Epithelial cell of prostate (primary cell): ENCODE measurements around the gene AP1G1.

Experiments used
- DNase-seq: peaks from one replicate; pipeline ENCODE4 v3.0.0-alpha.2; 2011; ENCODE audit warnings: low read depth, low spot score
- H3K27ac ChIP-seq: fragments of 450-650 bp; 2 replicates; pipeline ENCODE4 v1.5.1; 2017; ENCODE audit warnings: mild to moderate bottlenecking

Gene AP1G1

DNA sequence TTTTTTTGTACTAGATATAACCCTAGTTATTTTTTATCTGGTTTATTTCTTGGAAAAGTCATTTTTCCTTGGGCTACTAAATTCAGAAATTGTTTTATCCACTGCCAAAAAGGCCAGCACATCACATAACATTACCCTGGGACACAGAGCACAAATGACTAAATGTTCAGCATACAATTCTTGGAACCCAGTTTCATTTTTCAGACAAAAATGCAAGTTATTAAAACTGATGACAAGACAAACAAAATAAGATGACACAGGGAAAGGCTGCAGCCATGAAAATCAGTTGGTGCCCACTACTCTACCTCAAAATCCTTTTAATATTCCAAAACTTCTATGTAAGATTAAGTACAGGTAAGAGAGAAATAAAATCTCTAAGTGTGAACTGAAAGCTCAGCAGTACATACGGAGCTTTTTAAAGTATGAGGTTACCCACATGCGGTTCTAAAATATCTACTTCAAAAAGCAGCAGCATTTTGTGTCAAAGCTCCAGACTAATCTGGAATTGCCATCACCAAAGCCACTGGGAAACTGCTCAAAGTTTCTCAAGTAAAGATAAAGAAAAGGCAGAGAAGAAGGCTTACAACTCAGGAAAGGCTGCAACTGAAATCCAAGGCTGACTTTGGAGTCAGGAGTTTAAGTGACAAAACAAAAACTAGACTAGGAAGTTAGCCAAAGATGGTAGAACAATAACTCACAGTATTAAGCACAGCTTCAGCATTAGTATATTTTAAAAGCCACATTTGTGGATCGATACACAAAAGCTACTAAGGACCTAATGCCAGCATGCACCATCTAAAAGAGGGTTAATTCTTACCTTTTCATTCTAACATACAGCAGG, 41.4 kb downstream of the AP1G1 start:
- no peak overlapping the region for H3K27ac ChIP-seq
- no peak for DNase-seq

DNA sequence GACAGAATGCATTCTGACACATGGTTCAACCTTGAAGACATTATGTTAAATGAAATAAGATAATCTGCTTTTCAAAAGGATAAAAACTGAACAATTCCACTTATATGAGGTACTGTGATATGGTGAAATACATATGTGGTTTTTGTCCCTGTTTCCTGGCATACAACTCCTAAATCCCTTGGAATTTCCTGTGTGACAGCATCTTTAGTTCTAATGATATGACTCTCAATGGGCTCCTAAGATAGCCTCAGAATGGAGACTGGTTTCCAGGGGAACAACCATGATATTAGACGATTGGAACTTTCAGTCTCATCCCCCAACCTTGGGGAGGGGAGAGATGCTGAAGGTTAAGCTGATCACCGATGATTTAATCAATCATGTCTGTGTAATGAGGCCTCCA, 46.4 kb downstream of the AP1G1 start:
- no peak overlapping the region for H3K27ac ChIP-seq
- DNase-seq, result no peak

DNA sequence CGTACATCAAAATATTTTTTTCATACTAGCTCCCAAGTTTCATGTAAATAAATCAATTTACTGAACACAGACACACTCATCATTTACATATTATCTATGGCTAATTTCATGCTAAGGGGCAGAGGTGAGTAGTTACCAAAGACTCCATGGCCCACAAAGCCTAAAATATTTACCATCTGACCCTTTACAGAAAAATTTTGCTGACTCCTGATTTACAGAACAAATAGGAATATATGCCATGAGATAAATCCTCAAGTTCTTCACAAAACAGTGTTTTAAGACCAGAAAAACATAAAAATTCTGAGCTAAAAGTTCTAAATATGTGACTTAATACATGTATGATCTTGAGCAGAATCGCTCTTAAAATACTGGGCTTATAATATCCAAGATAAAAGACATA, 47.5 kb downstream of the AP1G1 start:
- no peak overlapping the region for H3K27ac ChIP-seq
- DNase-seq, result no peak

DNA sequence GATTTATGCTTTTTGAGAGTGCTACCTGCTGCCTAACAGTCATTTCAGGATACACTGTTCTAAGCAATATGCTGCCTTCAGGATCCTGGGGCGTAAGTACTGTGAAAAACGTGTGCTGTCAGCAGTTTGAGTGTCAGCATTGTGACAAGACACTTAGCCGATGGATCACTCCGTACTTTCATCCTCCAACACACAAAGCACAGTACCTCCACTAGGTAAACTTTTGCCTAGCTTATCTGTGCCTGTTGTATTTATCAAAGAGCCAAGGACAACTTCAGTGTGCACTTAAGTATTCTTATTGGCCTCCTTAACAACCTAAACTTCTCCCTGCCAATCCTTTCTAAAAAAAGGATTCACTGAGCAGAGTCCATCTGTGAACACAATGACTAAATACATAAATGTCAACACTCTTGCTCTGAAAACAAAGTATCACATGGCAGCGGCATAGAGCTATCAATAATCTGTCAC, 50.3 kb downstream of the AP1G1 start:
- no peak for DNase-seq
- H3K27ac ChIP-seq, result no peak overlapping the region

DNA sequence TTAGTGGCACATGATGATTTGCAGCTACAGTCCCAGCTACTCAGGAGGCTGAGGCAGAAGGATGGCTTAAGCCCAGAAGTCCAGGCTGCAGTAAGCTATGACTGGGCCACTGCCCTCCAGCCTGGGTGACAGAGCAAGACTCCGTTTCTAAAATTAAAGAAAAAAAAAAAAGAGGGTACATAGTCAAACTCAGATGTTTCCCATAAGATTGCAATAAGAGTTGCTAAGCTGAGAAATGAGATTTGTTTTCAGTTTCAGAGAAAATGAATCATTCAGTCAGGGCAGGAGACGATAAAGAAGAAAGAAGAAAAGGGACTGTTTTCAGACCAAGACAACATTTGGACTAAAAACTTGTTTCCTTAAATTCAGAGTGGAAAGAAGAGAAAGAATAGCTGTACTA, 54.0 kb downstream of the AP1G1 start:
- no peak for DNase-seq
- no peak overlapping the region for H3K27ac ChIP-seq

DNA sequence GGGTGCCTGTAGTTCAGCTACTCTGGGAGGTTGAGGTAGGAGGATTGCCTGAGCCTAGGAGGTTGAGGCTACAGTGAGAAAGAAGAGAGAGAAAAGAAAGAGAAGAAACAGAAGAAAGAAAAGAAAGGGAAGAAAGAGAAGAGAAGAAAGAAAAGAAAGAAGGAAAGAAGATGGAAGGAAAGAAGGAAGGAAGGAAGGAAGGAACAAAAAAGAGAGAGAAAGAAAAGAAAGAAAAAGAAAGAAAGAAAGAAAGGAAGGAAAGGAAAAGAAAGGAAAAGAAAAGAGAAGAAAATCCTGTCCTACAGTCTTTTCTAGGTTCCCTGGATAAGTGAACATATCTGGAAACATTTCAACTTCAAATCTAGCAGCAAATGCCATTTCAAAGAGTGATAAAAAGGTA, 54.5 kb downstream of the AP1G1 start:
- H3K27ac ChIP-seq, result no peak overlapping the region
- DNase-seq, result no peak

DNA sequence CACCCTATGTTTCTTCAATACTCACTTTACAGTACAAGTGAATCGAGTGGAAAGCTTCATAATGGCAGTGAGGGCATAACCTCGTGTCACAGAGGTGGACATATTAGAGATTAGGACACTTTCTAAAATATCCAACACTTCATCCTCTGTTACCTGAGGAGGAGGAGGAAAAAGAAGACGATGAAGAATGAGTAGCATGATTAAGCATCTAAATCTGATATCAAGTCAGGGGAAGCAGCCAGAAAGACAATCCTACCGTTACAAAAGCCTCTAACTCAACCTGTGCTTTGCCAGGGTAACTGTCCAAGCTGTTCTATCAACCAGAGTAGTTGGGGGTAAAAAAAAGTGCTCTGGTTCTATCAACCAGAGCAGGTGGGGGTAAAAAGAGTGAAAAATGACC, 60.4 kb downstream of the AP1G1 start:
- no peak for DNase-seq
- H3K27ac ChIP-seq, result no peak overlapping the region

DNA sequence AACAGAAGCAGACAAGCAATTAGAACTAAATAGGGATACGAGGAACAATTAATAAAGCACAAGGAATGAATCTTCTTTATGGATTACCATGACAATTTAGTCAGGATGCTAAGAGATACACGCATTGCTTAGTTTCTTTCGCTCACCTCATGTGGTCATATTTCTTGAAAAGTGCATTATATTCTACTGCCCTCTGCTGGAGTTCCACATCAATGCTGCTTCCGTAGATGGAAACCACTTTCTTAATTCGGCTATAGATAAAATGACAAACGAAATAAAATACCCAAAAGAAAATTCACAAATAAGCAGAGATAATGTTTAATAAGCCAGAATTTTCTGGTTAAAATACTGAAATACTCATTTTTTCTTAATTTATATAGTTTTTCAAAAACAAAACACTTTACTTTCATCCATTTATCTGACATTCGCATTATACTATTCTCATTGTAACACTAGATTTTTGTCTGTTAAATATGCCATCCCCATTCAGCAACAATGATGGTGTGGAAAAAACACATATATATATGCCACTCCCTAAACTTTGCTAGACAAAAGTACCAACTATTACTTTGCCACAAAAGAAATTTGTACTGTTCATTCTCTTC, 62.1 kb downstream of the AP1G1 start:
- DNase-seq, result no peak
- H3K27ac ChIP-seq, result no peak overlapping the region

DNA sequence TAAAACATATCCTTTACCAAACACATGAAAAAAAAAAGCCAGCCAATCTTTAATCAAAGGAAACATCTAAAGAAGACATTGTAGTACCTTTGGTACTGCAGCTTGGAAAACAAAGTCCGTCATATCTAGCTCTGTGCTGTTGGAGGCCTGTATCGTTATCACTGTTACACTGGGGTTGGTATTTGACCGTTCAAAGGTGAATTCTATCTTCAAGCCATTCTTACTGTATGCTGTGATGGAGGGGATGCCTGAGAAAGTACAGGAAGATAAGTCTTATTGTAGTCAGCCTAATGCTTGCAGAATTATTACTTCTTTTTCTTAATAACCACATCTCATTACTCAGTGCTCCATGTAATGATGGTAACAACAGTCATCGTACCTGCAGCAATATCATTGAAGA, 69.8 kb downstream of the AP1G1 start:
- H3K27ac ChIP-seq, result no peak overlapping the region
- no peak for DNase-seq

DNA sequence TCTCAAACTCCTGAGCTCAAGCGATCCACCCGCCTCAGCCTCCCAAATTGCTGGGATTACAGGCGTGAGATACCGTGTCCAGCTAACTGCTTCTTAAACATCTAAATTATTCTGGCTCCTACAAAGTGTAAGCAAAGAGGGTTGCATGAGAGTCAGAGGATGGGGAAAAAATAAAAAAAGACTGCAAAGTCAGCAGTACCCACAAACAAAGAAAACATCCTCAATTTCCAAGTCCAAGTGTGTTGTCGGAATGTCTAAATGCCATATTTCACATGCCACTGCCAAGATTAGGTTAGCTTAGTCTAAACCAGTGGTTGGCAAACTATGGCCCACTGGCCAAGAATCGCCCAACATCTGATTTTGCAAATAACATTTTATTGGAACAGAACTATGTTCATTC, 71.1 kb downstream of the AP1G1 start:
- no peak overlapping the region for H3K27ac ChIP-seq
- no peak for DNase-seq

DNA sequence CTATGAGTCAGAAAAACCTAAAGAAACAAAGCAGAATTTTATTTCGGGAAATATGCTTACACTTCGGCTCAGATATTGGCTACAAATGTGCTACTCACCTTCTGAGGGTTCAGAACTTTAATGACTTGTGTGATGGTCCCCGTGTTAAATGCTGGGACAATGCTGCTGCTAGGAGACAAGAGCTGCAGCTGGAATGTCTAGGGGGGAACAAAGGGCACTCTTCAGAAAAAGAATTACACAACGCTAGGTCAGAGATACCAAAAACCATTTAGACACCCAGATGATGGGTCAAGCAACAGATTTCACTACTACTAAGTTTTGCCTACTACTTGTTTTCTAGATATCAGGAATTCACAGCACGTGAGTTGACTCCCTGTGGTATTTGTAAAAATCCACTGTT, 74.1 kb downstream of the AP1G1 start:
- no peak for DNase-seq
- no peak overlapping the region for H3K27ac ChIP-seq

DNA sequence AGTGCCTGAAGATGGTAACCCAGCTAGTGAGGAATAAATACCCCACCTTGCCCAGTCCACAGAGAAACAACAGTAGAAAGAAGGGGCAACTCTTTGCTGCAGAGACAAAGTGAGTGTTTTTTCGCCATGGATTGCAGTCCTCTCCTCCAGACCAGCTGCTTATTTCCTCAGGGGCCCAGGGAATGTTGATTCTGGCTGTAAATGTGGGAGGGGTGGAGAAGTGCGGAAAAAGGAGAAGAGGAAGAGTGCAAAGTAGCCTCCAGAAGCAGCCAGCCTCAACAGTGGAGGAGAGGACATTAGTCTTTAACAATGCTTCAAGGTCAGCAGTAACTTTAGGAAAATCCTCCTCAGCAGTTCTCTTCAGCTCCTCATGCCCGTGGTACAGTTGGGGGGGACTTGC, 76.0 kb downstream of the AP1G1 start:
- H3K27ac ChIP-seq, result no peak overlapping the region
- DNase-seq, result no peak

DNA sequence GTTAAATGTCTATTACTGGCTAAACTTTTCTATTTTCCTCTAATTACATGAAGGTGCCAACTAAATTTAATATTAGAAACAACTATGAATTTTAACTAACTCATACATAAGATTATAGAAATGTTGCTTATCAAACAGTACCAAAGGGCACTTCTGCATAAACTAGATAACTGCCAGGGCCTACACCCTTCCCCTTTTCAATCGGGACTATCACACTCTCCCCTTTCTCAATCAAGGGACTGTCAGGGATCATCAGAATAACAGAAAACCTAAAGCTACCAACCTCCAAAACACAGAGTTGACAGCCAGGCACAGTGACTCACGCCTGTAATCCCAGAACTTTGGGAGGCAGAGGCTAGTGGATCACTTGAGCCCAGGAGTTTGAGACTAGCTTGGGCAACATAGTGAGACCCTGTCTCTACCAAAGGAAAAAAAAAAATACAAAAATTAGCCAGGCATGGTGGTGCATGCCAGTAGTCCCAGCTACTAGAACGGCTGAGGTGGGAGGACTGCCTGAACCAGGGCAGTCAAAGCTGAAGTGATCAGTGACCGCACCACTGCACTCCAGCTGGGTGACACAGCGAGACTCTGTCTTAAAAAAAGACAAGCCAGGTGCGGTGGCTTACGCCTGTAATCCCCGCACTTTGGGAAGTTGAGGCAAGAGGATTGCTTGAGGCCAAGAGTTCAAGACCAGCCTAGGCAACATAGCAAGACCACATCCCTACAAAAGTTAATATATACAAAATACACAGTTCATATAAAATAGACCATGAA, 80.9 kb downstream of the AP1G1 start:
- no peak overlapping the region for H3K27ac ChIP-seq
- DNase-seq, result no peak

DNA sequence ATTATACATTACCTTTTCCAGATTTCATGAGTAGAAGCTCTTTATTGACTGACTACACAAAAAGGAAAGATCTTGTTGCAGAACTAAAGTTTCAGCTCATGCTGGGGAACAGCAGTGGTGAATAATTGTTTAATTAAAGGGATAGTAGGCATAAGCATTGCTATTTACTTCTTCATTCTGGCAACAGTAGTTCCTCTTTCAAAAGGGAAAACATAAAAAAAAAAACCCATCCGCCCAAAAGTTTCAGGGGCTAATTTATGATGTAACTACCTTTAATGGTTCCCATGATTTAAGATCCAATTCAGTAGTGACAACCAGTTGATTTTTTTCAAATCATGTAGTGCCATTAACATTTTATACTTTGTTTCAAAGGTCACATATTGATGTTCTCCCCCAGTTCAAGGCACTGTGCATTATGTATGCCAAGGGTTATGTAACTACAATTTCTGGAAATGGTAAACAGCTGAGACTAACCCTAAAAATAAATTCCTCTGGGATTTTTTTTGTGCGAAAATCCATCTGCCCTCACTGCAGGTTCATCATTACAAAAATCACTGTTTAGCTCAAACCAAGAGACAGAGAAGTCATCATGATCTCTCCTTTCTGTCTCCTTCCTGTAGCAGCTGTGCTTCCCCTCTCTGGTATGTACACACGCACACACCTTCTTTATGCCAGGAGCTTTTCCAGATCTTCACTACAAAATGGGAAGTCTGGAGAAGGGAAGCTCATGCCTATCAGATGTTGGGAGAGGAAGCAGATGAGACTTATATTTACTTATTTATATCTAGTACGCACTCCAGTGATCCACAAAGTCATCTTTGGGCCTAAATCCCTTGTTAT, 81.9 kb downstream of the AP1G1 start:
- DNase-seq, result no peak
- H3K27ac ChIP-seq, result no peak overlapping the region

DNA sequence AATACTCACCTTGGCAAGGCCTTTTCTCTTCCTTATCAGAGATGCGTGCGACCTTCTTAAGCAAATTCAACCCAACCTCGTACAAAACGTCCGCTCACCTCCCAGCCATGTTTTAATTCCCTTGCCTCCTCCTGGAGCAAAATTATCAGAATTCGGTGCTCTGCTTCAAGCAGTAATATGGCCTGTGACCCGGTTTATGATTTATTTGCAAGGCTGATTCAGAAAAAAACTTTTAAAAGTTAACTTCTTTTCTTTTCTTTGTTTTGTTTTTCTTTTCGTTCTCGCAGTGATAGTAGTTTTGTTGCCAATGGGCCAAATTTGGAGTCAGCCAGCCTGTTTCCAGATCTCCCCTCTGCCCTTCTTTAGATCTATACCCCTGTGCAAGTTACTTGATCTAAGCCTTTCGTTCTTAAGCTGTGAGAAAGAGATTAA, 84.3 kb downstream of the AP1G1 start, which contains the start of gene PHLPP2:
TSS of gene PHLPP2 (minus strand) at position 382 of the 432 bp plus-strand sequence. CDS start 9,906 bp downstream, outside the sequence.
- DNase-seq, result no peak
- peak within 1 kb of the TSS; percentile 60 for H3K27ac ChIP-seq

DNA sequence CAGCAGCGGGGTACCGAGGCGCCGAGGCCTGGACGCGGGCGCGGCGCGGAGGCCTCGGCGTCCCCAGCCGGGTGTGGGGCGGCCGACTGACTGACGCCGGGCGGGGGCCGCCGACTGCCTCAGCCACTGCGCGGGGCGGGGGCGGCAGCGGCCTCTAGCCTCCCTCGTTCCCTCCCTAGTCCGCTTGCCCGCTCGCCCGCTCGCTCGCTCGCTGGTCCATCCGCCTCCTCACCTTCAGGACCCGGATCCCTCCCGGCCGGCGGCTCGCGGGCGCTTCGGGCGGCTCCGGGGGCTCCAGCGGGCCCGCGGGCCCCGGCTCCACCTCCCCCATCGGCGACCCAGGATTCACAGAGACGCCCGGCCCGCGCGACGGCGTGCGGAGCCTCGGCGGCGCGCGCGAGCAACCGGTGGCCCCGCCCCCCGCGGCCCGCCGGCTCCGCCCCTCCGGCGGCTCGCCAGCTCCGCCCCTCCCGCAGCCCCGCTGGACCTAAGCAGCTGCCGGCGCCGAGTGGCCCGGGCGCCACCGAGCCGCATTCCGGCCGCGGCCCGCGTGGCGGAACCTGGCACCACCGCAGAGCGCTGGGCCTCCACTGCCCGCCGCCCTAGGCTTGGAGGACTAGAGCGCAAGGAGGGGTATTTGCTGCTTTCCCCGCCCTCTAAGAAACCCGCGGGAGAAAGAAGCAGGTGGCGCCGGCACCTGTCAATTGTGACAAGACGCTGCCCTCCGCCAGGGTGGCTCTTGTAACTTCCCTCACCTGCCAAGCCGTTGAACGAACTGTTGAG, 84.9 kb downstream of the AP1G1 start:
- no peak for DNase-seq
- H3K27ac ChIP-seq, result peak overlapping the region; percentile 60

DNA sequence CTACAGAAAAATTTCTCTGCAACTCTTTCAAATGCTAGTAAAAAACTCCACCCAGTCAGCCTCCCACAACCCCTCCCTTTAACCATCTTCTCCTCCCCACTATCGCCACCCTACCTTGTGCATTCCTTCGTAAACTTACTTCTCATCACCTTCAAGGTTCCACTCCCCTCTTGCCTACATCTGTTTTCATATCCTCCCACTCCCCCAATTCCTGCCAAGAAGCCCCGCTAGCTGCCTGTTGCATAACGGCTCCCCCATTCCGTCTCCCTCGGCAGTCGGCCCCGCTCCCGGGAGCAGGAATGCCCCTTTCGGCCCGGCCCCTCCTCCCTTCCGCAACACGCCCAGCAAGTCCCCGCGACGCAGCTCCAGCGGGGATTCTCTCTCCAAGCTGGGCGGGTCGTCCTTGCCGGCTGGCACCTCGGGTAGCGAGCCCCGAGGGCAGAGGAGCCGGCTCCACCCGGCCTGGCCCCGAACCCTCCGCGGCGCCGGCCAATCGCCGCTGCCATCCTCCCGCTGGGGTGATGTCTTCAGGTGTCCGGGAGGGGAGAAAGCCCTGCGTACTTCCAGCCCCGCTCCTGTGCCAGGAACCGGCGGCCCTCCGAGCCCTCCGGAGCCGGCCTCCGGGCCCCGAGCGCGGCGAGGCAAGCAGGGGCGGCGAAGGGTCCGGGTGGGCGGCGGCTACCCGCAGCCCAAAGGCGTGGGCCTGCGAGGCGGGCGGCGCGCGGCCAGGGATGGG, 85.7 kb downstream of the AP1G1 start:
- peak overlapping the region; percentile 60 for H3K27ac ChIP-seq
- DNase-seq, result no peak

DNA sequence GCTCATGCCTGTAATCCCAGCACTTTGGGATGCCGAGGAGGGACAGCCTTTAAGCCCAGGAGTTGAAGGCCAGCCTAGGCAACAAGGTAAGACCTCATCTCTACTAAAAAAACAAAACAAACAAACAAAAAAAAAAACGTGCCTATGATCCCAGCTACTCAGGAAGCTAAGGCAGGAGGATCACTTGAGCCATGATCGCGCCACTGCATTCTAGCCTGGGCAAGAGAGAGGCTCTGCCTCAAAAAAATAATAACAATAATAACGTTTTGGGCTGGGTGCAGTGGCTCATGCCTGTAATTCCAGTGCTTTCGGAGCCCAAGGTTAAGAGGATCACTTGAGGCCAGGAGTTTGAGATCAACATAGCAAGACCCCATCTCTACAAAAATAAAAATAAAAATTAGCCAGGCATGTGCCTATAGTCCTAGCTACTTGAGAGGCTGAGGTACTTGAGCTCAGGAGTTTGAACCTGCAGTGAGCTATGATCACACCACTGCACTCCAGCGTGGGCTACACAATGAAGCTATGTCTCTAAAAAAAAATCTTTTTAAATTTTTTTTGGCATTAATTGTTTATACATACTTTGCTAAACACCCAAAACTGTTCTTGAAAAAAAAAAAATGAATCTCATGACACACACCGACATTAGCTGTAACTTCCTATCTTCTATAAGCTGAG, 87.4 kb downstream of the AP1G1 start:
- no peak for DNase-seq
- no peak overlapping the region for H3K27ac ChIP-seq
